D721Med (cell line): ENCODE results near the gene USH1C.

Source experiments
- DNase-seq: peaks from one replicate; pipeline ENCODE4 v3.0.0; 2011; ENCODE audit warnings: low spot score; ENCODE audit not compliant: insufficient read length
- FAIRE-seq: peaks from 2 replicates; lab custom pipeline; 2011; peaks lifted over from hg19 to GRCh38; lab: Jason Lieb, UNC
- TF ChIP-seq, protein P1 (sequence below): IDR thresholded peaks from 2 replicates; pipeline ENCODE4 v1.5.1; 2012; ENCODE audit warnings: mild to moderate bottlenecking, control low read depth; ENCODE audit not compliant: insufficient read depth; ENCODE audit errors: missing control alignments

USH1C gene

DNA sequence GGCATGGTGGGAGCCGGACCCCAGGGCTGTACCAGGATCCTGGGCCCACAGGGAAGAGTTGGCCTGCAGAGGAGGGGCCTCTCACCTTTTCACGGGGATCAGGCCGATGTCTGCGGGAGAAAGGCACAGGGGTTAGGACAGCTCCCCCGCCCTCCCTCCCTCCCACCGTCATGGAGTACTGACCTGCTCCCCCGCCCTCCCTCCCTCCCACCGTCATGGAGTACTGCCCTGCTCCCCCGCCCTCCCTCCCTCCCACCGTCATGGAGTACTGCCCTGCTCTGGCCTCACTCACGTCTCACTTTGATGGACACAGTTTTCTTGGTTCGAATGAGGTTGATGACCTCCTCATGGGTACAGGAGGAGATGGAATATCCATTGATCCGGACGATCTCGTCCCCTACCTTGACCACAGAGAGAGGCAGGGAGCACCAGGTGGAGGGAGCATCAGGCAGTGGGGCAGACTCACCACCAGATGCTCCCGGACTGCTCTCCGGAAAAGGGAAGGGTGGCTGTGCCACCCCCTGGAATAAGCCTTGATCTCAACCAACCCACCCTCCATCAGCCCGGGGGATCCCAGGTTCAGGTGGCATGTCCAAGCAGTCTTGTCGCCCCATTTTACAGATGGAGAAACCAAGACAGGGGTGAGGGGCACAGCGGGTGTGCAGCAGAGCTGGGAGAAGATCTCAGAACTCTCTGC lies 17.1 kb downstream of the USH1C start:
- TF ChIP-seq, protein P1, sequence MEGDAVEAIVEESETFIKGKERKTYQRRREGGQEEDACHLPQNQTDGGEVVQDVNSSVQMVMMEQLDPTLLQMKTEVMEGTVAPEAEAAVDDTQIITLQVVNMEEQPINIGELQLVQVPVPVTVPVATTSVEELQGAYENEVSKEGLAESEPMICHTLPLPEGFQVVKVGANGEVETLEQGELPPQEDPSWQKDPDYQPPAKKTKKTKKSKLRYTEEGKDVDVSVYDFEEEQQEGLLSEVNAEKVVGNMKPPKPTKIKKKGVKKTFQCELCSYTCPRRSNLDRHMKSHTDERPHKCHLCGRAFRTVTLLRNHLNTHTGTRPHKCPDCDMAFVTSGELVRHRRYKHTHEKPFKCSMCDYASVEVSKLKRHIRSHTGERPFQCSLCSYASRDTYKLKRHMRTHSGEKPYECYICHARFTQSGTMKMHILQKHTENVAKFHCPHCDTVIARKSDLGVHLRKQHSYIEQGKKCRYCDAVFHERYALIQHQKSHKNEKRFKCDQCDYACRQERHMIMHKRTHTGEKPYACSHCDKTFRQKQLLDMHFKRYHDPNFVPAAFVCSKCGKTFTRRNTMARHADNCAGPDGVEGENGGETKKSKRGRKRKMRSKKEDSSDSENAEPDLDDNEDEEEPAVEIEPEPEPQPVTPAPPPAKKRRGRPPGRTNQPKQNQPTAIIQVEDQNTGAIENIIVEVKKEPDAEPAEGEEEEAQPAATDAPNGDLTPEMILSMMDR = no peak
- FAIRE-seq (no peak), DNase-seq (no peak)

DNA sequence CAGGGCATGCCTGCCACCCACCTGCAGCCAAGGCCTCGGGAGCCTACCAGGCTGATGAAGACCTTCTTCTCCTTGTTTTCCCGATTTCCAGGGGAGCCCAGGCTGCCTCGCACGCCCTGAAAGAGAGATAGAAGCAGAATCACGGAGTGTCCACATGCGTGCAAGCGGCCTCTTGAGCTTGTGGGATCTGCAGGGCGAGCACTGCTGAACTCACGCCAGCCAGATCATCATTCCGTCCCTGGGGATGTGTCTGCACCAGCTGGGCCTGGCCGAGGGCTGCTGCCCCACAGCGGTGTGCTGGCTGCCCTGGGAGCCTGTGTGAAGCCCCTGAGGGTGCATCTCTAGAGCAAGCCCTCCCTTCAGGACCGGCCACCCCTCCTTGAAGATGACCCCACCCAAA lies 17.9 kb downstream of the USH1C start:
- no peak for FAIRE-seq
- TF ChIP-seq, protein P1 = no peak

DNA sequence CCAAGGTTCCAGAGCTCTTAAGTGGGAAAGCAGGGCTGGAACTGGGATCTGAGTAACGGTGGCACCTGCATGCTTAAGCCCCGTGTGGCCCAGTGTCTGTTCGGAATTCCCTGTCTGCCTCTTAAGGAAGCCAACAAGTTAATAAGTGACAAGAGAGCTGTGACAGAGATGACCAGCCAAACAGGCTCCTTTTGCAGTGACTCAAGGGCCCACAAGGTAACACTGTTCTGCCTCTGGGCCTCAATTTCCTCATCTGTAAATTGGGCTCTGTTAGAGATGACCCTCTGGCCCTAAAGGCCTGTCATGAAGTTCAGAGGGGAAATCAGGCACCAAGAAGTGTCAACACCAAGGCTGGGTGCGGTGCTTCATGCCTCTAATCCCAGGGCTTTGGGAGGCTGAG lies 18.6 kb downstream of the USH1C start:
- TF ChIP-seq, protein P1 = no peak
- FAIRE-seq (no peak), DNase-seq (no peak)

More for the DNA sequence above, 17.9 kb downstream of the USH1C start:
- DNase-seq = no peak

DNA sequence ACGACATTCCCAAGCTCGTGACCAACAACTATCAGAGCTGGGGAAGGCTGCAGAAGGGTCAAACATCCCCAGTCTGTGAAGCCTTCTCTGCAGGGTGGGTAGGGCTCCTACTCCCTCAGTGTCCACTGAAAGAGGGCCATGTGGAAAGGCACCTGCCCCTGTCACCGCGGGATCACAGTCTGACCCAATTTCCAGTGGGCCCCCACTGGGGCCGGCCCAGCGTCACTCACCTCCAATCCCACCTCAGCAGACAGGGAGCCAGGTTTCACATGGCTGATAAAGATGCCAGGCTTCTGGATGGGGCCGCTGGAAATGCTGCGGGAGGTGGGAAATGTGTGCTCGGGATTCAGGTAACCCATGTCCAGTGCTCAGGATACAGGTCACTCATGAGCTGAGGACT lies 20.0 kb downstream of the USH1C start:
- TF ChIP-seq, protein P1 = no peak
- FAIRE-seq (no peak), DNase-seq (no peak)

DNA sequence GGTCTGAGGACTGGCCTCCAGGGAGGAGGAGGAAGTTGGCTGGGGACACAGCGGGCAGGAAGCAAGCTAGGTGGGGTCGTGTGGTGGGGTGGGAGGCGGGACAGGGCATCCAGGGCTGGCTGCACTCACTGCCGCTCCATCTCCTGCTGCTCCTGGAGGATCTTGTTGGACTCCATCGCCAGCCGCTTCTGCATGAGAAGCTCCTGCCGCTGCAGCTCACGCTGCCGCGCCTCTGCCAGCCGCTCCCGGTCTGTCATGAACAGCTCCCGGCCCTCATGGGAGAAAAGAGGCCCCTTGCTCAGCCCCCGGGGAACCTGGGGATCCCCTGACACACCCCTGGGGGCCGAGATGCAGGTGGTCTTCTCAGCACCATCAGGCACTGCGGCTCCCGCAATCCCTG lies 21.6 kb downstream of the USH1C start:
- DNase-seq (no peak), FAIRE-seq (no peak)
- TF ChIP-seq, protein P1 = no peak

DNA sequence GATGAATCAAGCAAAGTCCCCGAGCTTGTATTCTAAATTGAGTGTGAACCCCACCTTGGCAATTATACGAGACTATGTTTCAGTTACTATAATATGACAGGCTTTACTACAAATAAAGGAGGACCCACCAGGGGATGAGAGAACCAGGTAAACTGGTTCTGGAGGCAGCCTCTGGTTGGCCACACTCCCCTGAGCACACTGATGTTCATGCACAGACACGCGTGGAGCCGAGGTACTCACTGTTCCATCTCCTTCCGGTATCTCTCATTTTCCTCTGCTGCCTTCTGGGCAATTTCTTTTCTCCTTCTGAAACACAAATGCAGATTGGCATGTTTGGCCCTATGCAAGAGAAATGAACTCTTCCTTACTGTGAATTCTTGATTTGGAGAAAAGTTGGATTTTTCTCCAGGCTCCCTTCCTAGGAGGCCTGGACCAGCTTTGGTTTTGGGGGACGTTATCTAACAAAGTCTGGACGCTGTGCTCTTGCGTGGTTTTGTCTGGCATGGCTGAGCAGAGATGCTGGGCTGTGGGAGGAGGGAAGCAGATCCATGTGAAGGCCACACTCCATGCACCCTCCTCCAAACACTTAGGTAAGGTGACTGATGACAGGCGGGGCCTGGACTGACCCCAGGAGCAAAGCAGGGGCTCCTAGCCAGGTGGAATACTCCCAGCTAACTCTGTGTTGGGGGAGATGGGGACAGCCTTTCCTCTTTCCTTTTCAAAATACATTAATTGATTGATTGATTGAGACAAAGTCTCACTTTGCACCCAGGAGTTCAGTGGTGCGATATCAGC lies 22.9 kb downstream of the USH1C start:
- TF ChIP-seq, protein P1 = no peak
- FAIRE-seq (no peak), DNase-seq (no peak)
